ENCODE data around the gene MYRF. TPM values are rescaled to one million over a fixed set of nuclear protein-coding genes. Genes with fewer than 3 reads are reported as not detected.

MYRF gene
- total RNA-seq, 2 experiments from 2014 or later, result 0.31 to 0.49 TPM

DNA sequence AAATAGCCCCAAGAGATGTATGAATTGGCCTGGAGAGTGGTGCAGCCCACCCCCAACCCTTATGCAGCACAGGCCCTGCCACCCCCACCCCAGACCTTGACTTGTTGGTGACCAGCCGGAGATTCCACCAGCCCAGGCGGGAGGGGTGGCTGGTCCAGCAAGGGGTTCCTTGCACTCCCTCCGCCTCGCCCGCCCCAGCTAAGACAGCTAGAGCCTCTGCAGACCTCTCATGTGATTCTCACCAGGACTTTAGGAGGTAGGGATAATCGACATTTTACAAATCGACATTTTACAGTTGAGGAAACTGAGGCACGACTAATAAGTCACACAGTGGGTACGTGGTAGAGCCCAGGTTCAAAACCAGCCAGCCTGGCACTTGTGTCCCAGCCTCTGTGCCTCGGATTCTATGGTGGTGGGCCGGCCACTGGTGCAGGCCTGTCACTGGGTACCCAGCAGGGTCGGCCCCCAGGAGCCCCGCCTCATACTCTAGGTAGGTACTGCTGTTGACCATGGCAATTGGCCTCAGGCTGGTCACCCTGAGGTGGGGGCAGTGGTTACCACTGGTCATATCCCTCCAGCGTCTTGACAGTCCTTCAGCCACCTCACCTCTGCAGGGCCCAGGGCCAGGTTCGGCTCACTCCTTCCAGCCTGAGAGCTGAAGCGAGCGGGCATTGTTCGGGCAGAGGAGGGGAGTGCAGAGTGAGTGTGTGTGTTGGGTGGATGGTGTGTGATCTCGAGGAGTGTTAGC lies 35.0 kb upstream of the MYRF start:
- TF ChIP-seq, protein P1, sequence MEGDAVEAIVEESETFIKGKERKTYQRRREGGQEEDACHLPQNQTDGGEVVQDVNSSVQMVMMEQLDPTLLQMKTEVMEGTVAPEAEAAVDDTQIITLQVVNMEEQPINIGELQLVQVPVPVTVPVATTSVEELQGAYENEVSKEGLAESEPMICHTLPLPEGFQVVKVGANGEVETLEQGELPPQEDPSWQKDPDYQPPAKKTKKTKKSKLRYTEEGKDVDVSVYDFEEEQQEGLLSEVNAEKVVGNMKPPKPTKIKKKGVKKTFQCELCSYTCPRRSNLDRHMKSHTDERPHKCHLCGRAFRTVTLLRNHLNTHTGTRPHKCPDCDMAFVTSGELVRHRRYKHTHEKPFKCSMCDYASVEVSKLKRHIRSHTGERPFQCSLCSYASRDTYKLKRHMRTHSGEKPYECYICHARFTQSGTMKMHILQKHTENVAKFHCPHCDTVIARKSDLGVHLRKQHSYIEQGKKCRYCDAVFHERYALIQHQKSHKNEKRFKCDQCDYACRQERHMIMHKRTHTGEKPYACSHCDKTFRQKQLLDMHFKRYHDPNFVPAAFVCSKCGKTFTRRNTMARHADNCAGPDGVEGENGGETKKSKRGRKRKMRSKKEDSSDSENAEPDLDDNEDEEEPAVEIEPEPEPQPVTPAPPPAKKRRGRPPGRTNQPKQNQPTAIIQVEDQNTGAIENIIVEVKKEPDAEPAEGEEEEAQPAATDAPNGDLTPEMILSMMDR (IDR thresholded peaks at IDR 0.05), result no peak
- no peaks in the 10 kb centered on the region for H3K36me3 Mint-ChIP-seq (ENCODE audit: low read depth)
- peaks cover 0 to 2% of the 10 kb centered on the region in 2 experiments for H3K27me3 ChIP-seq (ENCODE audit: control insufficient read depth in 1 of 2, insufficient read depth in 2 of 2, low read length in 2 of 2)
- no peaks in the 10 kb centered on the region for H3K36me3 ChIP-seq (ENCODE audit: insufficient read depth, low read length)
- H3K27ac ChIP-seq (ENCODE audit: low read depth in 1 of 2, low read length in 2 of 2), result no peak overlapping the region
- H3K9me3 Mint-ChIP-seq, result no peaks in the 10 kb centered on the region
- POLR2A ChIA-PET, result no interaction called here
- no peak overlapping the region for H3K4me3 ChIP-seq (ENCODE audit: low read length)
- DNase-seq, result no peak
- no peaks in the 10 kb centered on the region for H3K9me3 ChIP-seq (ENCODE audit: control insufficient read depth in 1 of 2, insufficient read depth in 1 of 2, low read length in 2 of 2)
- H3K27me3 Mint-ChIP-seq, result no peaks in the 10 kb centered on the region
- H3K4me1 ChIP-seq (ENCODE audit: insufficient read depth, low read length), result no peaks in the 10 kb centered on the region
- H3K27ac Mint-ChIP-seq, result no peak overlapping the region
- CTCF ChIA-PET, result no interaction called here
- no peak overlapping the region for H3K4me3 Mint-ChIP-seq
- intact Hi-C loops (cut with DNase I, micrococcal nuclease), result no loop called here
- no peaks in the 10 kb centered on the region for H3K4me1 Mint-ChIP-seq (ENCODE audit: low read depth)
- ATAC-seq (ENCODE audit: poor library complexity), result no peak

DNA sequence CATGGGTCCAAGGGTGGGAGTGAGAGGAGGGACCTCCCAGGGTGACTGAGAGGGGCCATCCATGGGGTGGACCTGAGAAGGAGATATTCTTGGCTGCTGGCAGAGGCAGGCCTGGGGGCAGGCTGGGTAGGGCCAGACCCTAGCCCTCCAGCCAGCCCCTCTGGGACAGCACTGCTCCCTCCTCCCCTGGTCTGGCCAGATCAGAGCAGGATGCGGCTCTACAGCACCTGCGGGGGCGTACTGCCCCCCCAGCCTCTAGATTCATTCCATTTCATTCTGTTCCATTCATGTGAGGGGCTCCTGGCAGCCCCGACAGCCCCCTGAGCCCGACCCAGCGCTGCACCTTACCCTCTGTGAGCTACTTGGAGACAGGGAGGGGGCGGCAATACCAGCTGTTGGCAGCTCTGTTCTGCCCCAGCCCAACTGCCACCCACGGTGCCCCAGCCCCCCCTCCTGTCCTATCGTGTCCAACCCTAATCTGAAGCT lies 34.3 kb upstream of the MYRF start:
- TF ChIP-seq, protein P1 (IDR thresholded peaks at IDR 0.05), result no peak
- ATAC-seq (ENCODE audit: poor library complexity) (no peak), DNase-seq (no peak)
- Mint-ChIP-seq H3K4me3 (no peak overlapping the region), H3K27me3 (no peaks in the 10 kb centered on the region), H3K4me1 (ENCODE audit: low read depth) (no peaks in the 10 kb centered on the region), H3K36me3 (ENCODE audit: low read depth) (no peaks in the 10 kb centered on the region), H3K27ac (no peak overlapping the region), H3K9me3 (no peaks in the 10 kb centered on the region)
- Histone ChIP-seq H3K4me1 (ENCODE audit: insufficient read depth, low read length) (no peaks in the 10 kb centered on the region), H3K27ac (ENCODE audit: low read depth in 1 of 2, low read length in 2 of 2) (no peak overlapping the region), H3K4me3 (ENCODE audit: low read length) (no peak overlapping the region), H3K9me3 (ENCODE audit: control insufficient read depth in 1 of 2, insufficient read depth in 1 of 2, low read length in 2 of 2) (no peaks in the 10 kb centered on the region), H3K27me3 (ENCODE audit: control insufficient read depth in 1 of 2, insufficient read depth in 2 of 2, low read length in 2 of 2) (peaks cover 0 to 2% of the 10 kb centered on the region in 2 experiments), H3K36me3 (ENCODE audit: insufficient read depth, low read length) (no peaks in the 10 kb centered on the region)
- ChIA-PET POLR2A (no interaction called here), CTCF (no interaction called here)
- intact Hi-C loops (cut with DNase I, micrococcal nuclease), result no loop called here

DNA sequence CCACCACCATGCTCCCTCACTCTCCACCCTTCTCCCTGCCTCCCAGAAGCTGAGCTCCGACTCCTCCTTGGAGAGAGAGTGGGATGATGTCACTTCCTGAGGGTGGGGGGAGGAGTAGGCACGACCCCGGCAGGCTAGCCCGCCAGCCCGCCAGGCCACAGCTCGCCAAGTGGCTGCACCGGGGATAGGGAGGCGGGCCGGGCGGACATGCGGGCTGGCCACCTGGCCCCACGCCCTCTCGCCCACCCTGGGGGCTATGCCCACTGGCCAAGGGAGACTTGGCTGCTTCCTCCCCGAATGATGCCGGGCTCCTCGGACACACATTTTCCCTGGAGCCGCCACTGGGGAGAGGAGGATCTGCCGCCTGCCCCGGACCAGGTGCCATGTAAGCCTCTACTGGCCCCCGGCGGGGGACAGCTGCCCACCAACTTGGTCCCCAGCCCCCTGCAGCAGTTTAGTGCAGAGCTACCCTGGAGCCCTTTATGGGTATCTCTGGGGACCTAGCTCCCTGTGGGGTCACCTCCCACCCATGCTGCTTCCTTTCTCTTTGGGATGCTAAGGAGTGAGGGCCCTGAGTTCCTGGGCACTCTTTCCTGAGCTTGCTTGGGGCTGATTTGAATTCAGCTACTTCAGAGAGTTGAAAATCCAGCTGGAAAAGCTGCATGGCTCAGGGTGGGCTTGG lies 33.7 kb upstream of the MYRF start:
- TF ChIP-seq, protein P1 (IDR thresholded peaks at IDR 0.05), result no peak
- Histone ChIP-seq H3K4me1 (ENCODE audit: insufficient read depth, low read length) (no peaks in the 10 kb centered on the region), H3K9me3 (ENCODE audit: control insufficient read depth in 1 of 2, insufficient read depth in 1 of 2, low read length in 2 of 2) (no peaks in the 10 kb centered on the region), H3K27me3 (ENCODE audit: control insufficient read depth in 1 of 2, insufficient read depth in 2 of 2, low read length in 2 of 2) (peaks cover 0 to 2% of the 10 kb centered on the region in 2 experiments), H3K4me3 (ENCODE audit: low read length) (no peak overlapping the region), H3K27ac (ENCODE audit: low read depth in 1 of 2, low read length in 2 of 2) (no peak overlapping the region), H3K36me3 (ENCODE audit: insufficient read depth, low read length) (no peaks in the 10 kb centered on the region)
- POLR2A ChIA-PET, result no interaction called here
- intact Hi-C loops (cut with DNase I, micrococcal nuclease), result no loop called here
- ATAC-seq (ENCODE audit: poor library complexity) (no peak), DNase-seq (no peak)
- H3K4me1 Mint-ChIP-seq (ENCODE audit: low read depth), result no peaks in the 10 kb centered on the region
- H3K27ac Mint-ChIP-seq, result no peak overlapping the region
- CTCF ChIA-PET, result interaction anchor here (1.2 kb wide), 1 partner anchor 15 kb away, joined by 5 read pairs; no protein-coding TSS in a partner anchor
- no peaks in the 10 kb centered on the region for H3K9me3 Mint-ChIP-seq
- no peaks in the 10 kb centered on the region for H3K27me3 Mint-ChIP-seq
- H3K36me3 Mint-ChIP-seq (ENCODE audit: low read depth), result no peaks in the 10 kb centered on the region
- H3K4me3 Mint-ChIP-seq, result no peak overlapping the region

All from CD4-positive, alpha-beta T cell (primary cell).